ENCODE results near the gene PKN2.

Gene PKN2

GRCh38 chr1:88779880-88780279 is 95.8 kb downstream of the PKN2 start:
- H3K79me2 ChIP-seq (ENCODE audit: insufficient read depth, low read depth): no peaks in the 10 kb centered on the region
- no peak overlapping the region for H3K27ac ChIP-seq
- no peak for TF ChIP-seq CTCF (conservative IDR thresholded peaks at IDR 0.05; ENCODE audit: low read depth, low read length)
- H3K4me1 ChIP-seq (ENCODE audit: low read depth, poor library complexity, severe bottlenecking): no peaks in the 10 kb centered on the region
- no peak overlapping the region for H2AFZ ChIP-seq (ENCODE audit: low read depth)
- no peak overlapping the region for H3K9ac ChIP-seq
- no peaks in the 10 kb centered on the region for H4K20me1 ChIP-seq (ENCODE audit: insufficient read depth)
- H3K27me3 ChIP-seq (ENCODE audit: insufficient read depth, low read depth): no peaks in the 10 kb centered on the region
- no peak overlapping the region for H3K4me3 ChIP-seq (IDR thresholded peaks at IDR 0.05; ENCODE audit: insufficient read depth, low read depth, low read length)
- H3K36me3 ChIP-seq (ENCODE audit: insufficient read depth): no peaks in the 10 kb centered on the region
- no peak overlapping the region for H3K4me2 ChIP-seq

- no peak for TF ChIP-seq CTCF (conservative IDR thresholded peaks at IDR 0.05; ENCODE audit: low read depth, low read length)
- H4K20me1 ChIP-seq (ENCODE audit: insufficient read depth): no peaks in the 10 kb centered on the region
- H3K9ac ChIP-seq: no peak overlapping the region
- no peak overlapping the region for H3K4me3 ChIP-seq (IDR thresholded peaks at IDR 0.05; ENCODE audit: insufficient read depth, low read depth, low read length)
- H3K27me3 ChIP-seq (ENCODE audit: insufficient read depth, low read depth): no peaks in the 10 kb centered on the region
- H2AFZ ChIP-seq (ENCODE audit: low read depth): no peak overlapping the region
- no peaks in the 10 kb centered on the region for H3K79me2 ChIP-seq (ENCODE audit: insufficient read depth, low read depth)
- H3K36me3 ChIP-seq (ENCODE audit: insufficient read depth): no peaks in the 10 kb centered on the region
- H3K4me2 ChIP-seq: no peak overlapping the region
- no peaks in the 10 kb centered on the region for H3K4me1 ChIP-seq (ENCODE audit: low read depth, poor library complexity, severe bottlenecking)
- H3K27ac ChIP-seq: no peak overlapping the region
Measured at GRCh38 chr1:88780485-88780884, 96.4 kb downstream of the PKN2 start.

GRCh38 chr1:88783145-88783544 is 99.1 kb downstream of the PKN2 start:
- no peaks in the 10 kb centered on the region for H3K4me1 ChIP-seq (ENCODE audit: low read depth, poor library complexity, severe bottlenecking)
- H3K79me2 ChIP-seq (ENCODE audit: insufficient read depth, low read depth): no peaks in the 10 kb centered on the region
- H2AFZ ChIP-seq (ENCODE audit: low read depth): no peak overlapping the region
- no peak for TF ChIP-seq CTCF (conservative IDR thresholded peaks at IDR 0.05; ENCODE audit: low read depth, low read length)
- no peaks in the 10 kb centered on the region for H4K20me1 ChIP-seq (ENCODE audit: insufficient read depth)
- H3K27ac ChIP-seq: no peak overlapping the region
- H3K27me3 ChIP-seq (ENCODE audit: insufficient read depth, low read depth): no peaks in the 10 kb centered on the region
- H3K36me3 ChIP-seq (ENCODE audit: insufficient read depth): no peaks in the 10 kb centered on the region
- H3K9ac ChIP-seq: no peak overlapping the region
- H3K4me3 ChIP-seq (IDR thresholded peaks at IDR 0.05; ENCODE audit: insufficient read depth, low read depth, low read length): no peak overlapping the region
- H3K4me2 ChIP-seq: no peak overlapping the region

- H2AFZ ChIP-seq (ENCODE audit: low read depth): no peak overlapping the region
- TF ChIP-seq CTCF (conservative IDR thresholded peaks at IDR 0.05; ENCODE audit: low read depth, low read length): no peak
- no peaks in the 10 kb centered on the region for H3K79me2 ChIP-seq (ENCODE audit: insufficient read depth, low read depth)
- H3K27me3 ChIP-seq (ENCODE audit: insufficient read depth, low read depth): no peaks in the 10 kb centered on the region
- H3K9ac ChIP-seq: no peak overlapping the region
- H3K4me3 ChIP-seq (IDR thresholded peaks at IDR 0.05; ENCODE audit: insufficient read depth, low read depth, low read length): no peak overlapping the region
- no peaks in the 10 kb centered on the region for H3K36me3 ChIP-seq (ENCODE audit: insufficient read depth)
- no peaks in the 10 kb centered on the region for H3K4me1 ChIP-seq (ENCODE audit: low read depth, poor library complexity, severe bottlenecking)
- no peak overlapping the region for H3K4me2 ChIP-seq
- H4K20me1 ChIP-seq (ENCODE audit: insufficient read depth): no peaks in the 10 kb centered on the region
- H3K27ac ChIP-seq: no peak overlapping the region
Measured at GRCh38 chr1:88784551-88784950, 100.5 kb downstream of the PKN2 start.

Data from KMS-11 (cell line).